Gastroesophageal sphincter (tissue), 3 donors: ENCODE measurements around the gene HS3ST4.

Experiments
- CTCF ChIP-seq, 4 experiments: fragments of 200-600 bp in 2 of 4; fragments of 450-650 bp in 2 of 4; sonication (generic) in 1 of 4; IDR thresholded peaks; one replicate each; pipeline ENCODE4 v1.5.1; 2017 to 2019; ENCODE audit warnings: antibody characterized with exemption in 4 of 4, mild to moderate bottlenecking in 2 of 4, moderate library complexity in 2 of 4
- EP300 ChIP-seq: sonication (generic); formaldehyde crosslinking; IDR thresholded peaks from one replicate; pipeline ENCODE4 v1.6.1; 2017; ENCODE audit warnings: antibody characterized with exemption, mild to moderate bottlenecking
- POLR2A ChIP-seq, 2 donors: fragments of 450-650 bp; IDR thresholded peaks; one replicate each; pipeline ENCODE4 v1.6.1; 2017; ENCODE audit warnings: antibody characterized with exemption in 2 of 2, mild to moderate bottlenecking in 2 of 2, moderate library complexity in 1 of 2
- POLR2AphosphoS5 ChIP-seq: sonication (generic); formaldehyde crosslinking; IDR thresholded peaks from one replicate; pipeline ENCODE4 v1.6.1; 2017; ENCODE audit warnings: antibody characterized with exemption

- TF ChIP-seq CTCF (IDR thresholded peaks at IDR 0.05) (no peak), POLR2AphosphoS5 (no peak), POLR2A (IDR thresholded peaks at IDR 0.05) (no peak), EP300 (no peak)
Measured at GRCh38 chr16:25798065-25798464, 106.3 kb downstream of the HS3ST4 start.
